Measurements from ENCODE around the gene ESYT1. TPM values are rescaled to one million over a fixed set of nuclear protein-coding genes. Genes with fewer than 3 reads are reported as not detected.

The ESYT1 gene
- total RNA-seq, 2 experiments from 2014 or later: 85.9 to 112 TPM

- Histone ChIP-seq H3K27ac (ENCODE audit: low read depth, low read length, poor library complexity, severe bottlenecking) (peak overlapping the region; percentile 70), H2AFZ (ENCODE audit: low read length) (no peak overlapping the region), H3K36me3 (ENCODE audit: insufficient read depth, low read length) (peaks cover 55% of the 10 kb centered on the region), H3K9me3 (ENCODE audit: low read length) (no peaks in the 10 kb centered on the region), H3K79me2 (ENCODE audit: insufficient read depth, low read depth, low read length) (peaks cover 40% of the 10 kb centered on the region), H3K4me1 (ENCODE audit: insufficient read depth, low read length, poor library complexity, severe bottlenecking) (peaks cover 27% of the 10 kb centered on the region), H3K9me2 (ENCODE audit: insufficient read depth, low read length) (no peaks in the 10 kb centered on the region), H4K20me1 (ENCODE audit: insufficient read depth, low read length) (peaks cover 21% of the 10 kb centered on the region), H3K4me3 (ENCODE audit: low read depth, low read length, poor library complexity, severe bottlenecking) (peak overlapping the region; percentile 93), H3K4me2 (ENCODE audit: low read length) (peak overlapping the region; percentile 86)
- intact Hi-C loops (cut with micrococcal nuclease; ENCODE audit: unreplicated experiment): loop anchor here (1.0 to 2.0 kb wide), 2 partner anchors 11 to 176 kb away; partner anchors contain the start of gene RPL41
- TF ChIP-seq CTCF (conservative IDR thresholded peaks at IDR 0.05; ENCODE audit: low read length): peak; percentile 42; the same call in 1 of the 2 replicates
- no peak for TF ChIP-seq EZH2phosphoT487 (IDR thresholded peaks at IDR 0.05; ENCODE audit: borderline replicate concordance, low read depth, low read length)
- ChIA-PET CTCF (ENCODE audit: unreplicated experiment) (interaction anchor here (0.6 to 1.2 kb wide), 4 partner anchors 15 to 64 kb away, joined by 3 to 4 read pairs (median 4); no protein-coding TSS in a partner anchor), POLR2A (interaction anchor here (0.5 to 4.0 kb wide), 11 partner anchors 8 to 419 kb away, joined by 3 to 64 read pairs (median 4); partner anchors contain the start of genes PYM1, RPL41 and ZC3H10)
- DNase-seq (ENCODE audit: low spot score): peak; percentile 47
- no TSS peak for BruUV-seq (replicated peaks)
These were observed 23.1 kb upstream of the ESYT1 start for GRCh38 chr12:56104815-56105608.

GRCh38 chr12:56105609-56105902 is 22.5 kb upstream of the ESYT1 start:
- intact Hi-C loops (cut with micrococcal nuclease; ENCODE audit: unreplicated experiment): loop anchor here (1.0 to 2.0 kb wide), 2 partner anchors 11 to 177 kb away; partner anchors contain the start of gene RPL41
- Histone ChIP-seq H3K4me1 (ENCODE audit: insufficient read depth, low read length, poor library complexity, severe bottlenecking) (peaks cover 27% of the 10 kb centered on the region), H2AFZ (ENCODE audit: low read length) (no peak overlapping the region), H3K9me3 (ENCODE audit: low read length) (no peaks in the 10 kb centered on the region), H3K27ac (ENCODE audit: low read depth, low read length, poor library complexity, severe bottlenecking) (peak overlapping the region; percentile 70), H3K4me2 (ENCODE audit: low read length) (peak overlapping the region; percentile 86), H3K9me2 (ENCODE audit: insufficient read depth, low read length) (no peaks in the 10 kb centered on the region), H3K4me3 (ENCODE audit: low read depth, low read length, poor library complexity, severe bottlenecking) (peak overlapping the region; percentile 93), H3K79me2 (ENCODE audit: insufficient read depth, low read depth, low read length) (peaks cover 40% of the 10 kb centered on the region), H3K36me3 (ENCODE audit: insufficient read depth, low read length) (peaks cover 60% of the 10 kb centered on the region), H4K20me1 (ENCODE audit: insufficient read depth, low read length) (peaks cover 21% of the 10 kb centered on the region)
- TF ChIP-seq CTCF (conservative IDR thresholded peaks at IDR 0.05; ENCODE audit: low read length) (no peak), EZH2phosphoT487 (IDR thresholded peaks at IDR 0.05; ENCODE audit: borderline replicate concordance, low read depth, low read length) (no peak)
- ChIA-PET CTCF (ENCODE audit: unreplicated experiment) (no interaction called here), POLR2A (interaction anchor here (1.1 to 4.0 kb wide), 4 partner anchors 8 to 103 kb away, joined by 3 to 64 read pairs (median 6); partner anchors contain the start of genes RPL41 and ZC3H10)
- BruUV-seq (replicated peaks): no TSS peak
- no peak for DNase-seq (ENCODE audit: low spot score)

- DNase-seq (ENCODE audit: low spot score): no peak
- Histone ChIP-seq H3K27ac (ENCODE audit: low read depth, low read length, poor library complexity, severe bottlenecking) (no peak overlapping the region), H4K20me1 (ENCODE audit: insufficient read depth, low read length) (peaks cover 21% of the 10 kb centered on the region), H3K79me2 (ENCODE audit: insufficient read depth, low read depth, low read length) (peaks cover 40% of the 10 kb centered on the region), H3K9me2 (ENCODE audit: insufficient read depth, low read length) (no peaks in the 10 kb centered on the region), H3K4me1 (ENCODE audit: insufficient read depth, low read length, poor library complexity, severe bottlenecking) (peaks cover 27% of the 10 kb centered on the region), H2AFZ (ENCODE audit: low read length) (no peak overlapping the region), H3K4me3 (ENCODE audit: low read depth, low read length, poor library complexity, severe bottlenecking) (no peak overlapping the region), H3K9me3 (ENCODE audit: low read length) (no peaks in the 10 kb centered on the region), H3K4me2 (ENCODE audit: low read length) (peak overlapping the region; percentile 86), H3K36me3 (ENCODE audit: insufficient read depth, low read length) (peaks cover 75% of the 10 kb centered on the region)
- BruUV-seq (replicated peaks): no TSS peak
- POLR2A ChIA-PET: interaction anchor here (1.4 to 2.6 kb wide), 2 partner anchors 10 to 26 kb away, joined by 6 to 12 read pairs; partner anchors contain the start of gene ZC3H10
- TF ChIP-seq CTCF (conservative IDR thresholded peaks at IDR 0.05; ENCODE audit: low read length) (no peak), EZH2phosphoT487 (IDR thresholded peaks at IDR 0.05; ENCODE audit: borderline replicate concordance, low read depth, low read length) (no peak)
- intact Hi-C loops (cut with micrococcal nuclease; ENCODE audit: unreplicated experiment): no loop called here
- CTCF ChIA-PET (ENCODE audit: unreplicated experiment): no interaction called here
These were observed 20.8 kb upstream of the ESYT1 start for GRCh38 chr12:56107242-56107641.
